Activated naive CD4-positive, alpha-beta T cell treated with anti-CD3 and anti-CD28 coated beads for 36 hours (primary cell): ENCODE results near the gene ZNF497. TPM values are rescaled to one million over a fixed set of nuclear protein-coding genes. Genes with fewer than 3 reads are reported as not detected.
"Not testable (repeated sequence)": the region's sequence is repeated elsewhere in the genome, so short reads cannot be mapped to it uniquely, and the experiment has no call there.

Experiments used
- CTCF ChIA-PET: fragments of 350-600 bp; sonication (Branson Sonifier 250); formaldehyde crosslinking; loops from one replicate; lab custom pipeline; 2021; ENCODE audit warnings: antibody characterized with exemption; lab: Charles Lee
- DNase-seq: peaks from one replicate; pipeline ENCODE4 v3.0.0-alpha.2; 2020
- H3K27ac Mint-ChIP-seq: one replicate; pipeline ENCODE4 v1.8.0; 2021; ENCODE audit warnings: mild to moderate bottlenecking, mixed read lengths
- H3K27me3 Mint-ChIP-seq: one replicate; pipeline ENCODE4 v1.8.0; 2021; ENCODE audit warnings: low read depth, mixed read lengths
- H3K36me3 Mint-ChIP-seq: one replicate; pipeline ENCODE4 v1.8.0; 2021; ENCODE audit warnings: low read depth, mixed read lengths
- H3K4me1 Mint-ChIP-seq: one replicate; pipeline ENCODE4 v1.8.0; 2021; ENCODE audit warnings: low read depth, mixed read lengths
- H3K4me3 Mint-ChIP-seq: one replicate; pipeline ENCODE4 v1.8.0; 2021; ENCODE audit warnings: mild to moderate bottlenecking, moderate library complexity, mixed read lengths
- H3K9me3 Mint-ChIP-seq: one replicate; pipeline ENCODE4 v1.8.0; 2021; ENCODE audit warnings: mixed read lengths
- intact Hi-C: fragments of 100-400 bp; cut with micrococcal nuclease; formaldehyde crosslinking; loops from one replicate; pipeline ENCODE4 v1.15.1; 2023
- total RNA-seq, 2 experiments: library from RNA; stranded (reverse); gene quantifications; one replicate each; pipeline ENCODE4 v1.2.3, GENCODE V29; 2021

Gene ZNF497
- total RNA-seq, 2 experiments from 2014 or later = 0.40 to 0.41 TPM

DNA sequence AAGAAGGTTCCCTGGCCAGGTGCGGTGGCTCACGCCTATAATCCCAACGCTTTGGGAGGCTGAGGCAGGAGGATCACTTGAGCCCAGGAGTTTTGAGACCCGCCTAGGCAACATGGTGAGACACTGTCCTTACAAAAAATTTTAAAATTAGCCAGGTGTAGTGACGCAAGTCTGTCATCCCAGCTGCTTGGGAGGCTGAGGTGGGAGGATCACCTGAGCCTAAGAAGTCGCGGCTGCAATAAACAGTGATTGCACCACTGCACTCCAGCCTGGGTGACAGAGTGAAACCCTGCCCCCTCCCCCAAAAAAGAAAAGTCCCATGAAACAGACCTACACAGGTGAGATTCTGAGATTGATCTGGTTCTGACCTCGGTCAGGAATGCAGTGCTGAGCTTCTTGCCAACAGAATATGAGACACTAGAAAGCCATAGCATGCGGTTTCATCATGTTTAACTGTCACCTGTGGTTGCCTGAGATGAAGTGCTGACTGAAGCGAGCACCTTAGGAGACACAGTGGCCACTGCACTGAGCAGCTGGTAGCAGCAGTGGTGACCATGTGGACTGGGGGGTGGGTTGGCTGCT, 7.2 kb downstream of the ZNF497 start:
- no peak overlapping the region for H3K27ac Mint-ChIP-seq
- no peak for DNase-seq
- no peaks in the 10 kb centered on the region for H3K9me3 Mint-ChIP-seq
- no peak overlapping the region for H3K4me3 Mint-ChIP-seq
- peaks cover 2% of the 10 kb centered on the region for H3K27me3 Mint-ChIP-seq
- peaks cover 15% of the 10 kb centered on the region for H3K4me1 Mint-ChIP-seq
- intact Hi-C loops = no loop called here
- CTCF ChIA-PET = no interaction called here
- peaks cover 4% of the 10 kb centered on the region for H3K36me3 Mint-ChIP-seq

DNA sequence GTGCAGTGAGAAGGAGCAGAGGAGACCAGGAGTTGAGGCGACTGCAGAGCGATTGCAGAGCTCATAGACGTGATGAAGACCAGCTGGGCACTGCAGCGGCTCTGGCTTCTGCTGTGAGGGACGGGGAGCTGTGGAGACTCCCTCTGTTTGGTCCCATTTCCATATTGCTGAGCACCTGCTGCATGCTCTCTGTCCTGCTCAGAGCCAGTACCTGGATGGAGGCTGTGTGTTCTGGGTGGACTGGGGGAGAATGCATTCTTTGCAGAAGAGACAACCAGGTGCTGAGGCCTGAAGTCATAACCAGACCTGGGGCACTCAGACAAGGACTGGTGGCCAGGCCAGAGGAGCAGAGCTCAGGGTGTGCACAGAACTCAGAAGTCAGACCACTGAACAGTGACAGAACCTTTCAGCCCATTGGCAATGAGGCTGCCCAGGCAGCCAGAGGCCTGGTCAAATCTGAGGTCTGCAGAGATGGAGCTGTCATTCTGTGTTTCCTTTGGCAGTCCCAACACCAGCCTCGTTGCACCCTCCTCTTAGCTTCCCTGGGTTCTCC, 8.0 kb downstream of the ZNF497 start:
- Mint-ChIP-seq H3K4me1 (peaks cover 17% of the 10 kb centered on the region), H3K36me3 (peaks cover 6% of the 10 kb centered on the region), H3K9me3 (no peaks in the 10 kb centered on the region), H3K27ac (no peak overlapping the region), H3K4me3 (no peak overlapping the region), H3K27me3 (peaks cover 4% of the 10 kb centered on the region)
- DNase-seq = no peak
- intact Hi-C loops = no loop called here
- CTCF ChIA-PET = no interaction called here

- Mint-ChIP-seq H3K4me3 (no peak overlapping the region), H3K27me3 (peaks cover 5% of the 10 kb centered on the region), H3K36me3 (peaks cover 9% of the 10 kb centered on the region), H3K27ac (no peak overlapping the region), H3K4me1 (peaks cover 20% of the 10 kb centered on the region), H3K9me3 (no peaks in the 10 kb centered on the region)
- intact Hi-C loops = no loop called here
- CTCF ChIA-PET = no interaction called here
- no peak for DNase-seq
Measured at GRCh38 chr19:58353717-58354477, 8.7 kb downstream of the ZNF497 start.

DNA sequence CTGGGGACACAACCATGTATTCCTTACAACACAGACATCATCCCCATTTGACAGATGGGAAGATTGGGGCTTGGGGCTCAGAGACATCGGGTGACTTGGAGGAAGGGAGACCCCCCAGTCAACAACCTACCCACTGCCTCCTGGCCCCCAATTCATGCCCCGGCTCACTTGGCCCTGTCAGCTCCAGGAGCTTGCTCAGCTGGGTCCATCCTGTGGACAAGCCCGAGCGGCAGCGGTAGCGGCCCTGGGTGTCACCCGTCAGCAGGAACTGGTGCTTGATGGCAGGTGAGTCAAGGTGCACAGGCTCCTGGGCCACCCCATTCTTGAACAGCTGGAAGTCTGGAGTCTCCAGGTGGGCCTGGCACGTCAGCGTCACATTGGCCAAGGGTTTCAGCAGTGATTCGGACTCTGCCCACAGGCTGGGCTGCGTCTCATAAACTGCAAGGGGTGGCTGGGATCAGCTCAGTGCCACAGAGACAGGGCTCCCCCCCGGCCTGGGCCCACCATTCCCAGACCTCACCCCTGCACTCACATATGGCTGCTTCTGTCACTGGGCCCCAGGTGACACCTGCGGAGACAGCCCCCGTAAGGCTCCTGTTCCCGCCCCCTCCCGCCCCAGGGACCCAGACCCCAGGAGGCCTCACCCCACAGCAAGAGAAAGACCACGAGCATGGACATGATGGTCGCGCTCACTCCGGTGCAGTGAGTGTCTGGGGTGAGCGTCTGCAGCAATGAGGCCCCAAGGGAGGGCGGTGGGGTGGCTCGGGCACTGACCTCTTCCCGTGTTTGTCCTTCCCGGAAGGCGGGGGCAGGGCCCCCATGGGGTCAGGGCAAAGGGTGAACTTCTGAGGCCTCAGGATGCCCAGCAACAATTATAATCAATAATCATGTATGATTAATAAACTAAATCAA, 9.5 kb downstream of the ZNF497 start, which contains the start of gene A1BG:
TSS of gene A1BG (minus strand) at position 733 of the 912 bp plus-strand sequence. CDS start at position 678, 55 bp downstream.
- Mint-ChIP-seq H3K9me3 (no peaks in the 10 kb centered on the region), H3K27me3 (peaks cover 5% of the 10 kb centered on the region), H3K4me1 (peaks cover 26% of the 10 kb centered on the region), H3K36me3 (peaks cover 9% of the 10 kb centered on the region), H3K27ac (no peak within 1 kb of the TSS), H3K4me3 (no peak within 1 kb of the TSS)
- no peak for DNase-seq
- CTCF ChIA-PET = no interaction called here
- intact Hi-C loops = no loop called here

GRCh38 chr19:58351990-58352755, 10.4 kb downstream of the ZNF497 start:
- Mint-ChIP-seq H3K36me3 (peaks cover 9% of the 10 kb centered on the region), H3K4me3 (no peak overlapping the region), H3K27ac (no peak overlapping the region), H3K4me1 (peaks cover 27% of the 10 kb centered on the region), H3K27me3 (peaks cover 5% of the 10 kb centered on the region), H3K9me3 (no peaks in the 10 kb centered on the region)
- intact Hi-C loops = no loop called here
- no peak for DNase-seq
- CTCF ChIA-PET = no interaction called here

DNA sequence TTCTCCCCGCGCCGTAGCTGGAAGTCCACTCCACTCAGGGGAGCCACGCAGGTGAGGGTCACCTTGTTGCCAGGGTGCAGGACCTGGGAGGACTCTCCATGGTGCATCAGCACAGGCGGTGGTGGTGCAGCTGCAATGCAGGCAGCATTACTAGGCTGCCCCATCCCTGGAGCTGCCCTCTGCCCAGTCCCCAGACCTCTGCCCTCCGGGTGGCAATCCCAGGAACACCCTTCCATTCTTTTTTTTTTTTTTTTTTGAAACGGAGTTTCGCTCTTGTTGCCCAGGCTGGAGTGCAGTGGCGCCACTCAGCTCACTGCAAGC, 11.0 kb downstream of the ZNF497 start:
- Mint-ChIP-seq H3K4me1 (peaks cover 28% of the 10 kb centered on the region), H3K36me3 (peaks cover 9% of the 10 kb centered on the region), H3K9me3 (no peaks in the 10 kb centered on the region), H3K4me3 (no peak overlapping the region), H3K27ac (no peak overlapping the region), H3K27me3 (peaks cover 5% of the 10 kb centered on the region)
- no peak for DNase-seq
- CTCF ChIA-PET = no interaction called here
- intact Hi-C loops = no loop called here

DNA sequence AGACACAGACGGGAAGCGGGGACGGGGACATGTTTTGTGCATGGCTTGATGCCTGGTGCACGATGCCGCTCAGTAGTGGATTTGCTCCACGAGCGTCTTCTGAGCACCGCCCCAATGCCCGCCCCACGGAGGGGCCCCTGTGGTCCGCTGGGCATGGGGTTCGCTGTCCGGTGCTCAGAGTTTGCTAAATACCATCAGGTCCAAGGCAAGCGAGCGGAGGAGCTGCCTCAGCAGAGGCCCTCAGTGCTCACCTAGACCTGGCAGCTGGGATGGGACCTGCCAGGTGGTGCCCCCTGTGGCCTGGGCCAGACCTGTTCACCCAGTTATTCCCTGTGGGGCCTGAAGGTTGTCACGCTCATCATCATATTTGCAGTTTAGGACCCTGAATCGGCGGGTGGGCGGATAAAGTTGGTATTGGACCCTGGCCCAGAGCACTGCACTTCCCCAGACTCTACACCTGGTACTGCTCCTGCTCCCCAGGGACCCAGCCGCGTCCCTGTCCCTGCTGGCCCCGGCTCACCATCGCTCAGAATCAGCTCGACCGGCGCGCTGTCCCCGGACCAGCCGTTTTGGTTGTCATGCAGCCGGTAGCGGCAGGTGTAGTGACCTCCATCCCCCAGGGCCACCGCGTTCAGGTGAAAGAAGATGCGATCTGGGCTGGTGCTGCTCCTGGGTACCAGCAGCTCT, 11.5 kb downstream of the ZNF497 start:
- H3K4me3 Mint-ChIP-seq = no peak overlapping the region
- peaks cover 9% of the 10 kb centered on the region for H3K36me3 Mint-ChIP-seq
- H3K27me3 Mint-ChIP-seq = peaks cover 5% of the 10 kb centered on the region
- CTCF ChIA-PET = no interaction called here
- no peak for DNase-seq
- no peak overlapping the region for H3K27ac Mint-ChIP-seq
- peaks cover 25% of the 10 kb centered on the region for H3K4me1 Mint-ChIP-seq
- no peaks in the 10 kb centered on the region for H3K9me3 Mint-ChIP-seq
- intact Hi-C loops = no loop called here

DNA sequence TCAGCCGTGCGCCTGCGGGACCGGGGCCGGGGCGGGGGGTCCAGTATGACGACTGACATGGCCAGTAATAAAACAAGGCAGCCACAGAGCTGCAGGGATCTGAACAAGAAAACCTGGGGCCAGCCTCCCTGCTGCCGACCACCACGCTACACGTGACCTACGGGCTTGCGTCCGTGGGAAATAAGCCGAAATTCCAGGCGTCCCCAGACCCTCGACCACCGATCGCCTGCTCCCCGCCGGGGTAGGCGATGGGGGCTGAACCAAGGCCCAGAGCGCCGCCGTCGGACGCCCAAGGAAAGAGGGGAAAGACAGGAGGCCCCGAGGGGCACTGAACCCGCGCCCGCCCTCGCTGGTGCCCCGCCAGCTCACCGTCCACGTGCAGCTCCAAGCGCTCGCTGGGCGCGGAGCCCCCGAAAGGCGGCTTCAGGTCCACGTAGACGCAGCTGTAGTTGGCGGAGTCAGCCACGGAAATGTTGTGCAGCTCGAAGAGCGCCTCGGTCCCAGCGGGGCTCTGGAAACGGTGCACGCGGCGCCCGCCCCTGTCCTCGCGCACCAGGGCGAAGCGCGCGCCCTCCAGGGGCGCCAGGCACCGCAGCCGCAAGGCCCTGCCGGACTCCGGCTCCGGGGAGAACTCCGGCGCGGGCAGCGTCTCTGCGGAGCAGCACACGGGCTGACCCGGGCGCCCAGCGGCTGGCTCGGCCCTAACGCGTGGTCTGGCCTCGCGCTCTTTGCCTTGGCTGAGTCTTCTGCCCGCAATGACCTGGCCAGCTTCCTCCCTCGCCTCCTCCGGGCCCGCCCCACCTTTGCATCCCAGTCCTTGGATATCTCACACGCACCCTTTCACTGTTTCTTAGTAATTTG, 12.3 kb downstream of the ZNF497 start:
- peaks cover 25% of the 10 kb centered on the region for H3K4me1 Mint-ChIP-seq
- peaks cover 5% of the 10 kb centered on the region for H3K27me3 Mint-ChIP-seq
- CTCF ChIA-PET = no interaction called here
- intact Hi-C loops = no loop called here
- no peaks in the 10 kb centered on the region for H3K9me3 Mint-ChIP-seq
- H3K36me3 Mint-ChIP-seq = peaks cover 9% of the 10 kb centered on the region
- DNase-seq = no peak
- no peak overlapping the region for H3K27ac Mint-ChIP-seq
- H3K4me3 Mint-ChIP-seq = no peak overlapping the region

- intact Hi-C loops = no loop called here
- no peak for DNase-seq
- peaks cover 5% of the 10 kb centered on the region for H3K27me3 Mint-ChIP-seq
- H3K27ac Mint-ChIP-seq = no peak overlapping the region
- peaks cover 9% of the 10 kb centered on the region for H3K36me3 Mint-ChIP-seq
- no peaks in the 10 kb centered on the region for H3K9me3 Mint-ChIP-seq
- no peak overlapping the region for H3K4me3 Mint-ChIP-seq
- CTCF ChIA-PET = no interaction called here
- H3K4me1 Mint-ChIP-seq = peaks cover 23% of the 10 kb centered on the region
Measured at GRCh38 chr19:58349590-58349989, 13.0 kb downstream of the ZNF497 start.

- H3K27me3 Mint-ChIP-seq, H3K9me3 Mint-ChIP-seq, DNase-seq, H3K27ac Mint-ChIP-seq, intact Hi-C loops, H3K36me3 Mint-ChIP-seq: not testable (repeated sequence)
- peak overlapping the region; percentile 87 for H3K4me3 Mint-ChIP-seq
- peaks cover 23% of the 10 kb centered on the region for H3K4me1 Mint-ChIP-seq
- CTCF ChIA-PET = interaction anchor here (0.6 to 0.7 kb wide), 2 partner anchors 120 to 129 kb away, joined by 3 to 4 read pairs; no protein-coding TSS in a partner anchor
Measured at GRCh38 chr19:58348080-58348479, 14.5 kb downstream of the ZNF497 start.
